SJCRH30 (cell line): ENCODE measurements around the gene MBP. TPM values are rescaled to one million over a fixed set of nuclear protein-coding genes. Genes with fewer than 3 reads are reported as not detected.
"Not testable (repeated sequence)": the region's sequence is repeated elsewhere in the genome, so short reads cannot be mapped to it uniquely, and the experiment has no call there.

ENCODE experiments used
- DNase-seq, 2 experiments: peaks; one replicate each; pipeline ENCODE4 v3.0.0-alpha.2; 2015 to 2020
- H3K27ac ChIP-seq: fragments of 250-450 bp; sonication (Bioruptor Pico); 2 replicates; pipeline ENCODE4 v1.5.1; 2020; ENCODE audit warnings: mild to moderate bottlenecking, moderate library complexity
- H3K27me3 ChIP-seq: fragments of 250-450 bp; sonication (Bioruptor Pico); 2 replicates; pipeline ENCODE4 v1.5.1; 2020; ENCODE audit warnings: mild to moderate bottlenecking, moderate library complexity
- H3K36me3 ChIP-seq: fragments of 250-450 bp; sonication (Bioruptor Pico); 2 replicates; pipeline ENCODE4 v1.5.1; 2020; ENCODE audit warnings: mild to moderate bottlenecking, moderate library complexity
- H3K4me1 ChIP-seq: fragments of 250-450 bp; sonication (Bioruptor Pico); 2 replicates; pipeline ENCODE4 v1.5.1; 2020; ENCODE audit warnings: mild to moderate bottlenecking, moderate library complexity
- H3K4me3 ChIP-seq: fragments of 250-450 bp; sonication (Bioruptor Pico); 2 replicates; pipeline ENCODE4 v1.5.1; 2020; ENCODE audit warnings: mild to moderate bottlenecking, moderate library complexity
- H3K9me3 ChIP-seq: fragments of 250-450 bp; sonication (Bioruptor Pico); replicated peaks from 2 replicates; pipeline ENCODE4 v1.5.1; 2020; ENCODE audit warnings: mild to moderate bottlenecking, moderate library complexity
- total RNA-seq: library from RNA; depleted of rRNA; stranded (reverse); fragments of >200 nt; shearing (Covaris generic); gene quantifications from 2 replicates; pipeline ENCODE4 v1.2.3, GENCODE V29; 2014; rRNA removed

Gene MBP
- total RNA-seq, 1 experiment from 2014 or later: 0.20 TPM

DNA sequence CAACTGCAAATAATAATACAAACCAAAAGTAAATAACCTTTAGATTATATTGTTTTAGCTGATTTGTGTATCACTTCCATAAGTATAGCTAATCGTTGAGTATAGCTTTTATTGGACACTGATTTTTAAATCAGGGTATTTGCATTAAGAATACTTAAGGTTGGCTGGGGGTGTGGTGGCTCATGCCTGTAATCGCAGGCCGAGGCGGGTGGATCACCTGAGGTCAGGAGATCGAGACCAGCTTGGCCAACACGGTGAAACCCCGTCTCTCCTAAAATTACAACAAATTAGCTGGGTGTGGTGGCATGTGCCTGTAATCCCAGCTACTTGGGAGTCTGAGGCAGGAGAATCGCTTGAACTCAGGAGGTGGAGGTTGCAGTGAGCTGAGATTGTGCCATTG lies 188.2 kb downstream of the MBP start:
- H3K4me1 ChIP-seq, H3K27ac ChIP-seq, H3K27me3 ChIP-seq: not testable (repeated sequence)

DNA sequence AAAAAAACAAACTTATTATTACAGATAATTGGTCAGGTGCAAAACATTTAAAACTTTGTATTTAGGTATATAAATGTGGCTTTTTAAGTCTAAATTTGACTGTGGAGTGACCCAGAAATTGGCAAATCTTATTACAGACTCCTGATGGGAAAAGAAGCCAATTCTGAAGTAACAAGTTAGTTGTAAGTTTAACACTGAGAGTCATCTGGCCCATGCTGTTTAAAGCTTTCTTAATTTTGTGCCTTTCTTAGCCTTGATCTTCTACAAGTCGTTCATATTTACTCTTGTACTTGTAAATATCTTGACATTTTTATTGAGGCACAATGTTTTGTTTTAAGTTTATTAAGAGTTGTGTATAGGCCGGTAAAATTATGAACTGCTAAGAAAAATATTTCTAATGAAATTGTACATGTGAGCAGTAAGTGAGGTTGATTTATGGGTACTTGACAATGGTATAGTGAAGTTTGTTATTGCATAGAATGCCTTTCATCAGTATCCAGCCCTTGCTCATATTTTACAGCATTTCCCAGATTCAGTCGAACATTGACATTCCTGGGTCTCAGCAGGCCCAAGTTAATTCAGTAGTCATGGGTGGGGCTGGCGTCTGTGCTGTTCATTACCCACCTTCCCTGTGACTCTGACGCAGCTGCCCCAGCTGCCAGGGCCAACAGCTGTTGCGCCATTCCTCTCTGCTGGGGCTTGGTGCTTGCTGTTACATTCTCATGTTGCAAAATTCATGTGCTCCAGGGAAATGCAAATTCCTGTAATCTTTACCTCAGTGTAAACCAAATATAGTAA lies 188.8 kb downstream of the MBP start:
- no peaks in the 10 kb centered on the region for H3K36me3 ChIP-seq
- no peaks in the 10 kb centered on the region for H3K9me3 ChIP-seq
- H3K27me3 ChIP-seq: no peaks in the 10 kb centered on the region
- no peak overlapping the region for H3K4me3 ChIP-seq
- peak overlapping the region; percentile 23; the same call in 1 of the 2 replicates for H3K27ac ChIP-seq
- DNase-seq: peak; percentile 52 to 57
- H3K4me1 ChIP-seq: peaks cover 4% of the 10 kb centered on the region

More for the DNA sequence above, 188.2 kb downstream of the MBP start:
- H3K9me3 ChIP-seq, H3K4me3 ChIP-seq, H3K36me3 ChIP-seq, DNase-seq: not testable (repeated sequence)

DNA sequence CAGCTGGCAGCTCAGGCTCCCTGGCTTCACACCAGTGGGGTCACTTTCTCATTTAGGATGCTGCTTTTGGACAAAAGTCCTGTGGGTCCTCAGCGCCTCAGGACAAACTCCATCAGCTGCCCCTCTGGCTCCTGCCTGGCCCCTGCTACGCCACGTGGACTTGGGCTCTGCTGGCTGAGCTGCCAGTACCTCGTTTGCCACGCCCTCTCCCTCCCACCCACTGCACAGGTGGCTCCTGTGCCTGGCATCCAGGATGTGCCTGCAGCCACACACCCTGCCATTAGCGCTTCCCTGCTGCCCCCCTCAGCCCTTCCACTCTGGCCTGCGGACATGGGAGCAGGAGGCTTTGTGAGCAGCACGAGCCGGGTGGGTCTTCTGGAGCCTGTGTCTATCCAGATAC lies 191.3 kb downstream of the MBP start:
- Histone ChIP-seq H3K4me3 (no peak overlapping the region), H3K9me3 (no peaks in the 10 kb centered on the region), H3K27ac (no peak overlapping the region), H3K4me1 (peaks cover 4% of the 10 kb centered on the region), H3K36me3 (no peaks in the 10 kb centered on the region), H3K27me3 (no peaks in the 10 kb centered on the region)
- no peak for DNase-seq

DNA sequence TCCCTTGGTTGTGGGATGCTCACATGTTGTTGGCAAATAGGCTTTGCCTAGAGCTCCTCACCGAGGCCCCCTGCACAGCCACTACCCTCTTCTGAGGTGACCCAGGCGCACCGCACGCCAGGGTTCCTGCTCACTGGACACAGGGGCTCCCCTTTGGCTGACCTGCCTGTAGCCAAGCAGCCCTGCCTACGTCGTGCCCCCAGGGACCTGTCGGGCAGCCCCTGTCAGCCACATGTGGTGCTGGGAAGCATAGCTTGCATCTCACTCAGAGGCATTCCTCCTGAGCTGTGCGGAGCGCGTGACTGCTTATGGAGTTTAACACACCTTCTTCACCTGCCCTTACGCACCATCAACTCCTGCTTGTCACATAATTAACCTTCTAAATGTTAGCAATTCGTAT lies 194.0 kb downstream of the MBP start:
- no peak for DNase-seq
- Histone ChIP-seq H3K4me1 (peaks cover under 1% of the 10 kb centered on the region), H3K27me3 (no peaks in the 10 kb centered on the region), H3K9me3 (no peaks in the 10 kb centered on the region), H3K27ac (no peak overlapping the region), H3K4me3 (no peak overlapping the region), H3K36me3 (no peaks in the 10 kb centered on the region)

DNA sequence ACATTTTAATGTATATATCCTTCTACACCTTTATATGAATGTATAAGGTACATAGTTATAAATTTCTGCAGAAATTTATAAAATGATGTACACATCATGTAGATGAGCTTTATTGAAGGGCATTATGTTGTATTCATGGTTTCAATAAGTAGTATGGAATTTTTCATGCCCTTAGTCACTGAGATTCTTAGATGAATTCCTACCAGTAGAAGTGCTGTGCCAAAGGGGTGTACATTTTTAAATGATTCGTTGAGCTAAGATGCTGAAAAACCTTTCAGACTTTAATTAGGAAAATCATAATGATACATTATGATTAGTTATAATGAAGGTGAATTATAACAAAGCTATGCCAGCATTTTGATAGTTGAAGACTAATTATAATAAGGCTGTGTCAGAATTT lies 195.0 kb downstream of the MBP start:
- Histone ChIP-seq H3K36me3 (no peaks in the 10 kb centered on the region), H3K4me1 (no peaks in the 10 kb centered on the region), H3K9me3 (no peaks in the 10 kb centered on the region), H3K27me3 (no peaks in the 10 kb centered on the region), H3K4me3 (no peak overlapping the region), H3K27ac (no peak overlapping the region)
- no peak for DNase-seq

DNA sequence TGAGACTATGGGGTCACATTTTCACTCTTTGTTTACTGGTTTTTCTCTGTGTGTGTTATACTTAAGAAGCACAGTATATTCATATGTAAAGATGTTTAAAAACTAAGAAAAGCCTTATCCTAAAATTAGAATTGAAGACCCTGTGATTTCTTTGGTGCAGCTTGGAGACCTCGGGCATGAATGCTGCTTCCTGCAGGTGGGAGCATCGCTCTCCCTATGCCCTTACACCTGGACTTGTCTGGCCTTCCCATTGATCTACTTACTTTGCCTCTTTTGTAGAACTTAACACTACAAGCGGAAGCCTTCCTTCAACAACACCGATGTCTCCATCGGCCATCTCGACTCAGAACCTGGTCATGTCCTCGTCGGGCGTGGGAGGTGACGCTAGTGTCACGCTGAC lies 195.7 kb downstream of the MBP start:
- DNase-seq: no peak
- H3K27ac ChIP-seq: no peak overlapping the region
- no peaks in the 10 kb centered on the region for H3K36me3 ChIP-seq
- H3K4me1 ChIP-seq: no peaks in the 10 kb centered on the region
- H3K9me3 ChIP-seq: no peaks in the 10 kb centered on the region
- H3K4me3 ChIP-seq: no peak overlapping the region
- no peaks in the 10 kb centered on the region for H3K27me3 ChIP-seq

DNA sequence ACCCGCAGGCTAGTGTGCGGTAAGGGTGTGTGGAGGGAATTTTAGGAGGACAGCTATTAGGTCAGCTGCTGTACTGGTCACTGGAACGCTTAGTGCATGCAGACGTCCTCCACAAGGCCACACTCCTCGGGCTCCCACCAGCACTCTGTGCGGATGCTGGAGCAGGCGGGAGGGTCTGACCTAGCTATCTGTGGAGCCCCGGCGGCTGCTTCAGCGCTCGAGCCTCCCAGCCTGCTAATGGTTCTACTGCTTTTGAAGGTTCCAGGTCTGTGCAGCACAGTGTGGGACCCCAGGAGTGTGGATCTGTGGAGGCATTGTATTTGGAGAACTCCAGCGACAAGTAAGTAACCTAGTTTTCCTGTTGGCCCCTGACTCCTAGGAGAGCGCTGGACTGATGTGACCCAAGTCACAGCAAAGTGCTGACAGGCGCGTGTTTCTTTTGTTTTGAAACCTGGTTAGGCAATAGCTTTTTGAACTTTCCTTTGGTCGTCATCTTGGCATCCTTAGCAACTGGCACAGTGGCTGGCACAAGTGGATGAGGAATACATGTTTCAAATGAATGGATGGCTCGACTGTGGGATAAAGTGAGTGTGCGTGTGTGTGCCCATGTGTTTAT lies 196.8 kb downstream of the MBP start:
- H3K27me3 ChIP-seq: no peaks in the 10 kb centered on the region
- H3K4me3 ChIP-seq: no peak overlapping the region
- H3K9me3 ChIP-seq: no peaks in the 10 kb centered on the region
- H3K27ac ChIP-seq: no peak overlapping the region
- H3K4me1 ChIP-seq: no peaks in the 10 kb centered on the region
- H3K36me3 ChIP-seq: no peaks in the 10 kb centered on the region
- DNase-seq: no peak

DNA sequence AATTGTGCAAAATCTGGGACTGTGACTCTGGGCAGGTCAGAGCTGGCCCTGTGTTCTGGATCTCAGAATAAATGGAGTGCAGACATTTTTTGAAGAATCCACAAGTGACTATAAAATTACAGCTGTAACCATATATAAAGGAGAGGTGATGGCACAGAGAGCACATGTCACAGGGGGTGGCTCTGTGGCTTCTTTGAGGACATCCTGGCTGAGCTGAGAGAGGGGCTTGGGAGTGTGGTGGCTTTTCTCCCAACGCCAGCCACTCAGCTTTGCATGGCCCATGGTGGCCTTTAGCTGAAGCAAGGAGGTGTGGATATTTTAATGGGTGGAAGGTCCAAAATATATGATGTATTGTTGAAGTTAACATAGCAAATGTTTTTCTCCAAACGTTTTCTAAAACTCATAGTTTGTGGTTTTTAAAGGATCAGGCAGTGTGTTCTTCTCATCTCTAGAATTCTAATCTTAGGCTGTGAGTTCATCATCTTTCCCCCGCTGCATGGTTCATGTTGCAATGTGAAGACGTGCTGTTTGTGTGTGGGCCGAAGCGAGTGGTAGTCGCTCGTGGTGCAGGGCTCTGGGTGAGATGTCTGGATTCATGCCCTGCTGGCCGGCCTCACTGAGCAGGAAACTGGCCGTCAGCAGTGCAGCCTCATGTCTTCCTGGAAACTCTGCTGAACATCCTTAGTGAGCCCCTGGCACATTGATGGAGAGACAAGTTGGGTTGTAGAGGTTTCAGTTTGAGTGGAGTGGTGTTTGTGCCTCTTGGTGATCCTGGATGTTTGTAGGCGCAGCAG lies 200.4 kb downstream of the MBP start:
- no peak overlapping the region for H3K4me3 ChIP-seq
- no peak overlapping the region for H3K27ac ChIP-seq
- H3K9me3 ChIP-seq: no peaks in the 10 kb centered on the region
- no peaks in the 10 kb centered on the region for H3K27me3 ChIP-seq
- H3K36me3 ChIP-seq: no peaks in the 10 kb centered on the region
- no peaks in the 10 kb centered on the region for H3K4me1 ChIP-seq
- no peak for DNase-seq

DNA sequence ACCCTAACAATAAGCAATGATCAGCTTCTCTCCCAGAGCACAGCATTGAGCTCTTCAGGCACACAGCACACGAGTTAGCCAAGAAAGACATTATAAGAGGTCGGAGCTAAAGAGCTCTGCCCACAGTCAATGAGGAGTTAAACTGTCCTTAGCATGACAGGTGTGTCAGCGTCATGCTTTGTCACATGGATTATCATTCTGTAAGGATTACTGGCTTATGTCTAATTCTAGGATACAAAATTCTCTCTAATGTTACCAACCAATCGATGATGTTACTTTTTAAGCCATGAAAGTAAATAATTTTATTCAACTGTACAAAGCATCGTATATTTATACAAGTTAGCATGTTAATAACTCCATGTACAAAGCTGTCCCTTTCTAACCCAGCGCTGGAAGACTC lies 201.4 kb downstream of the MBP start:
- Histone ChIP-seq H3K36me3 (no peaks in the 10 kb centered on the region), H3K27me3 (no peaks in the 10 kb centered on the region), H3K27ac (no peak overlapping the region), H3K4me1 (no peaks in the 10 kb centered on the region; the same call in 1 of the 2 replicates), H3K9me3 (no peaks in the 10 kb centered on the region), H3K4me3 (no peak overlapping the region)
- DNase-seq: no peak

Other genes starting within 250 kb of the MBP start
- not detected in 2 replicates for gene GALR1, start 117.1 kb upstream of the MBP start, total RNA-seq